ENCODE data around the gene NACC1. TPM values are rescaled to one million over a fixed set of nuclear protein-coding genes. Genes with fewer than 3 reads are reported as not detected.

The NACC1 gene
- polyA plus RNA-seq, 1 donor (not counting 4 experiments of a cell fraction or from before 2014, with no cell fraction given) = 32.9 TPM

- dilution Hi-C loops (cut with MboI; ENCODE audit: extremely low pct_ligation_motif_present, low sequenced_read_pairs) = no loop called here
- Histone ChIP-seq H3K27me3 (ENCODE audit: control insufficient read depth, extremely low read depth, insufficient read depth, low read length) (no peaks in the 10 kb centered on the region), H3K9me1 (ENCODE audit: control insufficient read depth, extremely low read depth, insufficient read depth, low read length) (no peaks in the 10 kb centered on the region), H3K36me3 (ENCODE audit: control insufficient read depth in 2 of 2, extremely low read depth in 1 of 2, insufficient read depth in 2 of 2, low read length in 2 of 2) (peaks cover 15 to 20% of the 10 kb centered on the region in 2 experiments), H3K4me1 (ENCODE audit: control insufficient read depth, extremely low read depth, insufficient read depth, low read length) (peaks cover 4% of the 10 kb centered on the region), H3K9ac (ENCODE audit: control insufficient read depth, extremely low read depth, insufficient read depth, low read length) (no peak overlapping the region), H3K27ac (ENCODE audit: control insufficient read depth, insufficient read depth, low read length) (no peak overlapping the region), H3K79me2 (ENCODE audit: control insufficient read depth, insufficient read depth, low read length) (peaks cover 5% of the 10 kb centered on the region), H2AFZ (ENCODE audit: control insufficient read depth, low read length) (no peak overlapping the region), H4K20me1 (ENCODE audit: control insufficient read depth, extremely low read depth, insufficient read depth, low read length) (no peaks in the 10 kb centered on the region), H3K9me3 (ENCODE audit: control insufficient read depth, low read depth, low read length) (no peaks in the 10 kb centered on the region), H3K4me3 (ENCODE audit: control insufficient read depth in 2 of 3, extremely low read depth in 1 of 3, insufficient read depth in 2 of 3, low read depth in 1 of 3, low read length in 3 of 3) (no peak overlapping the region), H3K4me2 (ENCODE audit: control insufficient read depth, extremely low read depth, insufficient read depth, low read depth, low read length) (no peak overlapping the region)
- no peak for DNase-seq (ENCODE audit: low read depth, low spot score)
- no peak for TF ChIP-seq CTCF (optimal IDR thresholded peaks at IDR 0.05 in 1 of 3, IDR thresholded peaks at IDR 0.05 in 1 of 3, conservative IDR thresholded peaks at IDR 0.05 in 1 of 3; ENCODE audit: extremely low read depth in 1 of 3, insufficient read depth in 2 of 3, low read length in 3 of 3)
- no peak for TF ChIP-seq EZH2 (IDR thresholded peaks at IDR 0.05; ENCODE audit: low read length)
- FAIRE-seq = no peak
These were observed 7.9 kb upstream of the NACC1 start for GRCh38 chr19:13110099-13110610.

- FAIRE-seq = no peak
These were observed 5.5 kb upstream of the NACC1 start for GRCh38 chr19:13112555-13112954.

More at GRCh38 chr19:13112555-13112954, 5.5 kb upstream of the NACC1 start:
- no peaks in the 10 kb centered on the region for H3K27me3 ChIP-seq (ENCODE audit: control insufficient read depth, extremely low read depth, insufficient read depth, low read length)
- H3K4me2 ChIP-seq (ENCODE audit: control insufficient read depth, extremely low read depth, insufficient read depth, low read depth, low read length) = no peak overlapping the region
- H3K9me3 ChIP-seq (ENCODE audit: control insufficient read depth, low read depth, low read length) = no peaks in the 10 kb centered on the region
- TF ChIP-seq CTCF (optimal IDR thresholded peaks at IDR 0.05 in 1 of 3, IDR thresholded peaks at IDR 0.05 in 1 of 3, conservative IDR thresholded peaks at IDR 0.05 in 1 of 3; ENCODE audit: extremely low read depth in 1 of 3, insufficient read depth in 2 of 3, low read length in 3 of 3) (no peak), EZH2 (IDR thresholded peaks at IDR 0.05; ENCODE audit: low read length) (no peak)
- H4K20me1 ChIP-seq (ENCODE audit: control insufficient read depth, extremely low read depth, insufficient read depth, low read length) = no peaks in the 10 kb centered on the region
- H3K79me2 ChIP-seq (ENCODE audit: control insufficient read depth, insufficient read depth, low read length) = peaks cover 17% of the 10 kb centered on the region
- H3K27ac ChIP-seq (ENCODE audit: control insufficient read depth, insufficient read depth, low read length) = no peak overlapping the region
- H3K36me3 ChIP-seq (ENCODE audit: control insufficient read depth in 2 of 2, extremely low read depth in 1 of 2, insufficient read depth in 2 of 2, low read length in 2 of 2) = peaks cover 15 to 16% of the 10 kb centered on the region in 2 experiments
- H2AFZ ChIP-seq (ENCODE audit: control insufficient read depth, low read length) = no peak overlapping the region
- dilution Hi-C loops (cut with MboI; ENCODE audit: extremely low pct_ligation_motif_present, low sequenced_read_pairs) = no loop called here
- H3K4me1 ChIP-seq (ENCODE audit: control insufficient read depth, extremely low read depth, insufficient read depth, low read length) = peaks cover 11% of the 10 kb centered on the region
- no peak overlapping the region for H3K4me3 ChIP-seq (ENCODE audit: control insufficient read depth in 2 of 3, extremely low read depth in 1 of 3, insufficient read depth in 2 of 3, low read depth in 1 of 3, low read length in 3 of 3)
- no peak overlapping the region for H3K9ac ChIP-seq (ENCODE audit: control insufficient read depth, extremely low read depth, insufficient read depth, low read length)
- H3K9me1 ChIP-seq (ENCODE audit: control insufficient read depth, extremely low read depth, insufficient read depth, low read length) = no peaks in the 10 kb centered on the region
- no peak for DNase-seq (ENCODE audit: low read depth, low spot score)
